GM21381 (cell line): ENCODE measurements around the gene AGBL4.

Source experiments
- ATAC-seq: cut with Tn5 transposase; IDR thresholded peaks from one replicate; pipeline ENCODE4 v1.9.1; 2021; ENCODE audit warnings: mild to moderate bottlenecking, moderate library complexity; ENCODE audit not compliant: unreplicated experiment

Gene AGBL4

DNA sequence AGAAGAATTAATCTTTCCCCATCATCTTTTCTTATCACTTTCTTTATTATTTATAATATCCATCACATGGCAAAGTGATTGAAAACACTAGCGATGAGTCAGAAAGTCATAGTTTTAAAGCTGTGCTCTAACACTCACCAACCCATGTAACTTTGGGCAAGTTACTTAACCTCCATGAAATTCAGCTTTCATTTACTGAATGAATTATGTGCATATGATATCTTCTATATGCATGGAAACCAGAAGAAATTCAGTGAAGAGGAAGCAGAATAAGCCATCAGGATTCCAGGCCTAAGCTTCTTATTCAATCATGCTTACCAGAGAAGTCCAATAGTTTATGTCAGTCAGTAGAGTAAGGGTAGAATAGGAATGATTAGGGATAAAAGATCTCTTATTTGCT is 300.1 kb downstream of the AGBL4 start:
- no peak for ATAC-seq

- ATAC-seq = no peak
These were observed 329.4 kb downstream of the AGBL4 start for GRCh38 chr1:49694251-49694827.

DNA sequence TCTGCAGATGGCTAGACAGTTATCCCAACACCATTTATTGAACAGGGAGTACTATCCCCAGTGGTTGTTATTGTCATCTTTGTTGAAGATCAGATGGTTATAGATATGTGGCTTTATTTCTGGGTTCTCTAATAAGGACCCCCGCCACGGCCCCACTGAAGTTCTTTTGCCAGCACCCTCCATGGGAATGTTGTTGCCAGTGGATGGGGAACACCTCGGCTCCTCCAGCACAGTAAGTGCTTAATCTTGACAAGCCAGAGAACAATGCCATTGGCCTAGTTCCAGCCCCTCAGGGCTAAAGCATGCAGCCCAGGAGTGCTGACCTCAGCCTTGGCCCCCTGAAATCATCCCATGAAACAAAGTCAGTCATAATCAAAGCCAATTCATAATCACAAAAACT is 337.6 kb downstream of the AGBL4 start:
- no peak for ATAC-seq

DNA sequence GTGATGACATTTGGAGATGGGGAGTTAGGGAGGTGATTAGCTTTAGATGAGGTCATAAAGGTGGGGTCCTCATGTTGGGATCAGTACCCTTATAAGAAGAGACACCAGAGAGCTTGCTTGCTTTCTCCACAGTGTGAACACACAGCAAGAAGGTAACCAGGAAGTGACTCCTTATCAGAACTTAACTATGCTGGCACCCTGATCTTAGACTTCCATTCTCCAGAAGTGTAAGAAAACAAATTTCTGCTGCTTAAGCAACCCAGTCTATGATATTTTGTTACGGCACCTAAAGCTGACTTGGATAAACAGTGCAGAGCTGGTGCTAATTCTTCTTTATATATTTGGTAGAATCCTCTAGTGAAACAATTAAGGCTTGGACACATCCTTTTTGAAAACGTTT is 346.0 kb downstream of the AGBL4 start:
- no peak for ATAC-seq

DNA sequence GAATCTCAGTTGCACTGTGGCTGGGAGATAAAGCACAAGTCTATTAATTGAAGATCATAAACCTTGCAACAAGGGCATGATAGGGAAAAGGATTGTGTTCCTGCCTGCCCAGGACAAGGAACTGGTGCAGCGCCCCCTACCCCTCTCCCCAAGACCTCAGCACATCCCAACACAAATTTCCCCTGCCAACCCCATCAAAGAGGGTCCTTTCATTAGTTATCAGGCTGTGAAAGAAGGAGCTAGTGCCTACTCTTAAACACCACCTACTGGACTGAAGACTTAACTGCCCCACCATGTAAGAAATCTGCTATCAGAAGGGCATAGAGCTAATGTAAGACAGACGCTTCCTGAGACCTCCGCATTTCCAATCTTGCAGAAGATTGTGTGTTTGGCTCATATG is 372.6 kb downstream of the AGBL4 start:
- no peak for ATAC-seq

- no peak for ATAC-seq
These were observed 393.6 kb downstream of the AGBL4 start for GRCh38 chr1:49630156-49630555.

DNA sequence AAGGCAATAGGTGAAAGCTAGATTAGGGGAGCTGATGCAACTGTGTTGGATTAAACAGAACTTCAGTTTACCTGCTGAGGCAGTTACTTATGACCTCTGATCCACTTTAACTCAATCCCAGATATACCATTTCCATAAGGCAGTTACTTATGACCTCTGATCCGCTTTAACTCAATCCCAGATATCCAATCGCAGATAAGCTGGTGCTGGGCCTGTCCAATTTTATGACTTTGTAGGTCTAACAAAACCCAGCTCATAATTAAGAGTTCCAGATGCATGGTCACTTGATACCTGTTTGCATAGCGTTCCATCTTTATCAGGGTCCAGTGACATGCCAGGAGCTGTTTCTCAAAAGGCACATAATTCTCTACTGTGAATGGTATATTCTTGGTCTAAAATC is 396.0 kb downstream of the AGBL4 start:
- ATAC-seq = no peak

DNA sequence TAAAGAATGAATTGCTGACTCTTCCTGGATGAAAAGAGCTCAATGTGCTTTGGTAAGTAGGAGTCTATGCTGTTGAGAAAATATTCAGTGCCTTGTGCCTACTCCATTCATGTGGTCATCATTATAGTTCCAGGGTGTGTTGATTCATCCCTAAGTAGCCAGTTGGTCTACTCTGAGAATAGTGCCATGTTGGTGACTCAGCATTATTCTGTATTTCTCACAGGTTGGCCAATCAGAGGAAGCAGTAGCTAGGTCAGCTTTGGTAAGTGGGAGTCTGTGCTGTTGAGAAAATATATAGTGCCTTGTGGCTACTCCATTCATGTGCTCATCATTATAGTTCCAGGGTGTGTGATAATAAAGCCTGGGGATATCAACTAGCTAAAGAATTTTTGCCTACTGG is 397.3 kb downstream of the AGBL4 start:
- no peak for ATAC-seq

DNA sequence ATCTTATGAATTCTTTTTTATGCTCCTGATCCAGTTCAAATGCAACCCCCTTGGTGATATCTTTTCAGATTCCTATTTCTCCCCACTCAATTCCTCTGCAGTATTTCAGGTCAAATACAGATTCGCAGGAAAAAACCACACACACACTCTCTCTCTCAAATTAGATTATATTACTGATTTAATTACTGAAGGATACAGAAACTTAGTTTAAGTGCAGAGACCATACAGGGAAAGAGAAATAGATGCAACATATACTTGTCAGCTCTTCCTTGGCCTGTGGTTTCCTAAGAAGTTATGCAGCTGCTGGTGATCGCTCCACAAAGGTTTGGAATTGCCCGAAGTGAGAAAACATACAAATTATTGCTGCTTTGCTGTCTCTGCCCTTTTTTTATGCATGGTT is 400.9 kb downstream of the AGBL4 start:
- no peak for ATAC-seq

GRCh38 chr1:49606082-49606481 is 417.7 kb downstream of the AGBL4 start:
- no peak for ATAC-seq

- no peak for ATAC-seq
These were observed 426.3 kb downstream of the AGBL4 start for GRCh38 chr1:49597436-49597835.

- ATAC-seq = no peak
These were observed 447.3 kb downstream of the AGBL4 start for GRCh38 chr1:49576327-49576901.

DNA sequence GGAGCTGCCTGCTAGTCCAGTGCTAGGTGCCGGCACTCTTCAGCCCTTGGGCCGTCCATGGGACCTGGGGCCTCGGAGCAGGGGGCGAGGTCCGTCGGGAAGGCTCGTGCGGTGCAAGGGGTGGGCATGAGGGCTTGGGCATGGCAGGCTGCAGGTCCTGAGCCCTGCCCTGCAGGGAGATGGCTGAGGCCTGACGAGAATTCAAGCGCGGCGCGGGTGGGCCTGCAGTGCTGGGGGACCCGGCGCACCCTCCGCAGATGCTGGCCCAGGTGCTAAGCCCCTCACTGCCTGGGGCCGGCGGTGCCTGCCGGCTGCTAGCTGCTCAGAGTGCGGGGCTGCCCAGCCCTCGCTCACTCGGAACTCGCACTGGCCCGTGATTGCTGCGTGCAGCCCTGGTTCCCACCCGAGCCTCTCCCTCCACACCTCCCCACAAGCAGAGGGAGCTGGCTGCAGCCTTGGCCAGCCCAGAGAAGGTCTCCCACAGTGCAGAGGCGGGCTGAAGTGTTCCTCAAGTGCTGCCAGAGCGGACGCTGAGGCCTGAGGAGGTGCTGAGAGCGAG is 467.0 kb downstream of the AGBL4 start:
- no peak for ATAC-seq

- ATAC-seq = no peak
These were observed 471.7 kb downstream of the AGBL4 start for GRCh38 chr1:49552101-49552500.

GRCh38 chr1:49544615-49545014 is 479.1 kb downstream of the AGBL4 start:
- no peak for ATAC-seq

GRCh38 chr1:49541096-49541752 is 482.5 kb downstream of the AGBL4 start:
- ATAC-seq = no peak

DNA sequence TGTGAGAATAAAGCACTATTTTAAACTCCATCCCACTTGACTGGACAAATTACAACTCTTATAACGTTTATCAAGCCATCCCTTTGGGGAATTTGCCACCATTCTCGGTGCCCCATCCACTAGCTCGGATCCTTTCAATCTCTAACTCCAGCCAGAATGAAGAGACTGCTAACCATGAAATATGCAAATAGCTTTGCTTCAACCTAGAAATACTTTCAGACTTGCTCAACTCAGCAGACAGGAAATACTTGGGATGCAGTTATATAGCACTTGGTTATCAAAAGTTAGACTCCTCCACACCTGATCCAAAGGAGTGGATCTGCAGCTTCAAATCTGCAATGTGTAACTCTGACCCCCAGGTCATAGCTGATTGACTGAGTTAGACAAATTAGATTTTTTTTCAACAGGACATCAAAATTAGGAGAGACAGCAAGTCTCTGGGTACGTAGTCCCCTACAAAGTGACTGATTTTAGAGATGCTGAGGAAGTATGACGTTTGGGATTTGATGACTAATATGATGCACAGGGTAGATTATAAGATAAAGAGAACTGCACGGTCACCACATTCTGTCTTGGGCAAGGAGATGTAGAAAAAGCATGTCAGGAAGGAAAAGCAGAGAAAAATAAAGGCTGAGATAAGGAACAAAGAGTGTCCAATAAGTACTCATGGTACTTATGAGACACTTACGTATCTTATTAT is 496.0 kb downstream of the AGBL4 start:
- ATAC-seq = no peak

GRCh38 chr1:49526672-49527071 is 497.1 kb downstream of the AGBL4 start:
- ATAC-seq = no peak

- no peak for ATAC-seq
These were observed 500.0 kb downstream of the AGBL4 start for GRCh38 chr1:49523764-49524163.

DNA sequence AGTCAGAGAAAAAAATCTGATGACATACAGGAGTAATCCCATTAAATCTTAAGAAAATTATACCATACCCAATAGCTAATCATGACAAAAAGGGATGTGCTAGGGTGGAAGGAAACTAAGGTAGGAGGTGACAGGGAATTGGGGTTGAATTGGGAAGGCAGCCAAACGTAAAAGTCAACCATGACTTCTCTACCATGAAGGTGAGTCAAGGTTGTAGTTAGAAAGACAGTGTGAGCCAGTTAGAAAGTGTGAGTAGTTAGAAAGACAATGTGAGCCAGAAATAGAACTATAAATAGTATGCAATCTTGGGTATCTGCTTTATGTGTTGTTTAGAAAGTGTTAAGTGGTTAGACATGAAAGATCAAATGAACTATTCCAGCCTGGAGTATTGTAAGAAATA is 556.8 kb downstream of the AGBL4 start:
- no peak for ATAC-seq

- no peak for ATAC-seq
These were observed 558.1 kb downstream of the AGBL4 start for GRCh38 chr1:49465486-49466185.
